ENCODE results near the gene SEC23IP.
"Not testable (repeated sequence)": the region's sequence is repeated elsewhere in the genome, so short reads cannot be mapped to it uniquely, and the experiment has no call there.

SEC23IP gene

DNA sequence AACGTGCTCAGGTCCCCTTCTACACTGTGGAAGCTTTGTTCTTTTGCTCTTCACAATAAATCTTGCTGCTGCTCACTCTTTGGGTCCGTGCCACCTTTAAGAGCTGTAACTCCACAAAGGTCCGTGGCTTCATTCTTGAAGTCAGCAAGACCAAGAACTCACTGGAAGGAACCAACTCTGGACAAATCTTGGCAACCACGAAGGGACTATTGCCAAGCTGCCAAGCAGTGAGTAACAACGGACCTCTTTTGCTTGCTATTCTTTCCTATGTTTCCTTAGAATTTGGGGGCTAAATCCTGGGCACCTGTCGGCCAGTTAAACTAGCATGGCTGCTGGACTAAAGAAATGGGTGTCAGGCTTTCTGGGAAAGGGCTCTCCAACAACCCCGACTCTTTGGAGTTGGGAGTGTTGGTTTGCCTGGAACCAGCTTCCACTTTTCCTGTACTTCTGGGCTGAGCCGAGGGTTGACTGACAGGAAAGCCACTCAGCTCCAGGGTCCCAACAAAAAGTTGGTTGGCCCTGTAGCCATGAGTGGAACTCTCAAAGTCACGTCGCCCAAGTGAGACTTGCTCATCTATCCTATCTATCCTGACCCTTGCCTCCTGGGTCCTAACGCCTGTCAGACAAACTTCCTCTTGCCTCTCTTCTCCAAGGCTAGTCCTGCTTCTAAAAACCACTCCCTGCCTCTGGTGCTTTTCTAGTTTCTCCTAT, 8.5 kb upstream of the SEC23IP start:
- DNase-seq: not testable (repeated sequence)

DNA sequence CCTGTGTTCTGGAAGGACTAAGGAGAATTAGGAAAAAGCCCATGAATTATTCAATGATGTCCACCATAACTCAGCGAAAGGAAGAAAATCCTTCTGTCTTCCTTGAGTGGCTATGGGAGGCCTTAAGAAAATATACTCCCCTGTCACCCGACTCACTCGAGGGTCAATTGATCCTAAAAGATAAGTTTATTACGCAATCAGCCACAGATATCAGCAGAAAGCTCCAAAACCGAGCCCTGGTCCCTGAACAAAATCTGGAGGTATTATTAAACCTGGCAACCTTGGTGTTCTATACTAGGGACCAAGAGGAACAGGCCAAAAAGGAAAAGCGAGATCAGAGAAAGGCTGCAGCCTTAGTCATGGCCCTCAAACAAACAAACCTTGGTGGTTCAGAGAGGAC, 6.5 kb upstream of the SEC23IP start:
- not testable (repeated sequence) for DNase-seq

DNA sequence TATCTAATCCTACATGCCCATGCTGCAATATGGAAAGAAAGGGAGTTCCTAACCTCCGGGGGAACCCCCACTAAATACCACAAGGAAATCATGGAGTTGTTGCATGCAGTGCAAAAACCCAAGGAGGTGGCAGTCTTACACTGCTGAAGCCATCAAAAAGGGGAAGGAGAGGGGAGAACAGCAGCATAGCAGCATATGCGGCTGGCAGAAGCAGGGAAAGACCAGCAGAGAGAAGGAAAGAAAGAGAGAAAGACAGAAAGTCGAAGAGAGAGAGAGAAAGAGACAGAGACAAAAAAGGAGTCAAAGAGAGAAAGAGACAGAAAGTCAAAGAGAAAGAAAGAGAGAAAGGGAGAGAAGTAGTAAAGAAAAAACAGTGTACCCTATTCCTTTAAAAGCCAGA, 3.8 kb upstream of the SEC23IP start:
- not testable (repeated sequence) for DNase-seq

DNA sequence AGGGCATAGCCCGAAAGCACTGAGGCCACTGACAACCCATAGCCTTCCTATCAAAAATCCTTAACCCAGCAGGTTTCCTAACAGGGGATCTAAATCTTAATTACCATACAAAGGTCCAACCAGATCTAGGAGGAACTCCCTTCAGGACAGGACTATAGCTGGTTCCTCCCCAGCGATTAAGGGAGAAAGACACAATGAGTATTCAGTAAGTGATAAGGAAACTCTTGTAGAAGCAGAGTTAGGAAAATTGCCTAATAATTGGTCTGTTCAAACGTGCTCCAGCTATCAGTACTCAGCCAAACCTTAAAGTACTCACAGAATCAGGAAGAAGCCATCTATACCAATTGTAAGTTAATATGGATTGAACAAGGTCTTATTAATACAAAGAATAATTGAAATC, 3.3 kb upstream of the SEC23IP start:
- not testable (repeated sequence) for DNase-seq

DNA sequence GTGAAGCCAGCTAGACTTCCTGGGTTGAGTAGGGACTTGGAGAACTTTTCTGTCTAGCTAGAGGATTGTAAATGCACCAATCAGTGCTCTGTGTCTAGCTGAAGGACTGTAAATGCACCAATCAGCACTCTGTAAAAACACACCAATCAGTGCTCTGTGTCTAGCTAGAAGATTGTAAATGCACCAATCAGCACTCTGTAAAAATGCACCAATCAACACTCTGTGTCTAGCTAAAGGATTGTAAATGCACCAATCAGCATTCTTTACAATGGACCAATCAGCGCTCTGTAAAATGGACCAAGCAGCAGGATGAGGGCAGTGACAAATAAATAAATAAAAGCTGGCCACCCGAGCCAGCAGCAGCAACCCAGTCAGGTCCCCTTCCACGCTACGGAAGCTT, 2.2 kb upstream of the SEC23IP start:
- not testable (repeated sequence) for DNase-seq

DNA sequence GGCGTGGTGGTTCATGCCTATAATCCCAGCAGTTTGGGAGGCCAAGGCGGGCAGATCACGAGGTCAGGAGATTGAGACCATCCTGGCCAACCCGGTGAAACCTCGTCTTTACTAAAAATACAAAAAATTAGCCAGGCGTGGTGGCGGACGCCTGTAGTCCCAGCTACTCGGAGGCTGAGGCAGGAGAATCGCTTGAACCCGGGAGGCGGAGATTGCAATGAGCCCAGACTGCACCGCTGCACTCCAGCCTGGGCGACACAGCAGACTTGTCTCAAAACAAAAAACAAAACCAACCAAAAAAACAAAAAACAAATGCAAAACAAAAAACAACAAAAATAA, 712 bp upstream of the SEC23IP start:
- not testable (repeated sequence) for DNase-seq

DNA sequence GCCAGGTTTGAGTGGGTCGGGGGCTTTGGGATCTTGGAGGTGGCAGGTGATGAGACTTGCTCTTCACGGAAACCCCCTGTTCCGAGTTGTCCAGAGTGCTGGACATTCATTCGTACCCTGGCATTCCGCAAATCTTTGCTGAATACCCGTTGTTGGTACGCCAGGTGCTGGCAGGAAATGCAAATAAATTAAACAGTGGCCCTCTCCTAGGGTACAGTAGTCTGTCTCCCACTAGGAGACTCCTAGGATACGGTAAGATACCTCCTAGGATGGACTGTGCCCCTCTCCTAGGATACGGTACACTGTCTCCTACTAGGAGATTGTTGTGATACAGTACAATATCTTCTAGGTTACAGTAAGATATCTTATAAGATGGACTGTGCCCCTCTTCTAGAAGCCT, 544 bp downstream of the SEC23IP start:
- no peak for DNase-seq

DNA sequence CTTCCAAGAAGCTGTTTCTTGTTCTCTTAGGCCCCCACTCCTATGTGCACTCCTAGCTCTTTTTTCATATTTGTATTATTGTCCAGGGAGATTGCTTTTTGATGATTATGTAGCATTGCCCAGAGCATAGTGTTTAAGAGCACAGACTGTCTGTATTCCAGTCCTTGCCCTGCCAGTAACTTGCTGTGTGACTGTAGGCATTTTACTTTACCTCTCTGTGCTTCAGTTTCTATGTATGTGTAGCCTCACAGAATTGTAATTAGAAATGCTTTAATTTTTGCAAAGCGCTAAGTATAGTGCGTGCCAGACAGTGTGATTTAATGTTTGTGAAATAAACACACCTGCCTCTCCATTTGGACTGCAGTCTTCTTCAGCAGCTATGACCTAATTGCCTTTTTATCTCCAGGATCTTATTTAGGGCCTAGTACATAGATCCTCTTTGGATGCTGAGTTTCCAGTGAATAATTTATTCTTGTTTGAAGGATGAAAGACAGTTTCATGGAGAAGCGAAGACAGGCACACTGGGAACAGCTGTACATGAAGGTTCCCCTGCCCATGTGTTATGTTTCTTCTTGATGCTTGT, 1.4 kb downstream of the SEC23IP start:
- no peak for DNase-seq

DNA sequence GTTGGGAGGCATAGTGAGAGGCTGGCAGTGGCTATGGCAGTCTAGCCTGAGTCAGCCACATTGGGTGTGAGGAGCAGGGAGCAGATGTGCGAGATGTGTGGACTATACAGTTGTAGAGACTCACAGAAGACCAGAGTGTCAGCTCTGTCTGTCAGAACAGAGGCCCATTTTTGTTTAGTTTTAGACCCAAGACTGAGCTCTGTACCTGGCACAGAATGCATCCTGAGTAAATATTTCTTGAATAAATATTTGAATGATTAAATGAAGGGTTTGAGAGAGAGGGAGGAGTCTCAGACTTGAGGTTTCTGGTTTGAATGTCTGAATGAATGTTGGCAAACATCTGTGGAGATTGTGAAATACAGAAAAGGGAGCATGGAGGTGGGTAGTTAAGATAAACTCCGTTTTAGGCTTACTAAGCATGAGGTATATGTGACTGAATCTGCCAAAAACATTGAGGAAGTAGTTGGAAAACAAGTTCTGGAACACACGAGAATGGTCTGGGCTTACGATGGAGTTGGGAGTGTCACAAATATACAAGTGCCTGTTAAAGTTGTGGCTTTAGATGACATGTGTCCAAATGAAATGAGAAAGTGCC, 3.6 kb downstream of the SEC23IP start:
- DNase-seq: no peak

DNA sequence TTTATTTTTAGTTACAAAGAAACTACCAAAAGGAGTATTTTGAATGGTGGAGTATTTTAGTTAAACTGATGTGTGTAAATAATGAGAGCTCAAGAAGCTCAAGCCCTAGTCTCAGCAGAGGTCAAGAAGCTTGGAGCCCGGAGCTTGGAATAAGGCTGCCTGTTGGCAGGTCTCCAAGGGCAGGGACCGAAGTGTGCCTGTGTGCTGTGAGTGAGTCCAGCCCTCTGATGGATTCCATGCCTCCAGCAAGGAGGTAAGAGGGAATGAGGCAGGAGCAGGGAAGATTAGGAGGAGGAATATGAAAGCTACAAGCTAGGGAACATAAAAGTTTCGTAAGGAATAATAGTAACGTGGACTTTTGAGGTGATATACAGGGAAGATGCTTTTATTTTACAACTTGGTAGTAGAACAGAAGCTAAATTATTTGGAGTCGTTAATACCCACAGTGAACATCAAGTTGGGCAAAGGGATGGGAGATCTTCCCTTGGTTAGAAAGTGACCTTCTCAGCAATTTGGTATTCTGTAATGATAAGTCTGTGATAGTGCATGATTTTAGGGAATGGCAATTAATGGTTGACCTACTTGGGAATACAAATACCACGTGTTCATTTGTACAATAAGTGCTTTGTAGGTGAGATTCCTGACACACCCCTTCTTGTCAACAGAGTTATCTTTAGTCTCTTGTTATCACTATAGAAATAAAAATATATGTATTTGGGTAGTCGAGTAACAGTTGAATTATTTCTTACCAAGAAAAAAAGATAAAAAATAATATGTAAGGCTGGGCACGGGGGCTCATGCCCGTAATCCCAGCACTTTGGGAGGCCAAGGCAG, 4.6 kb downstream of the SEC23IP start:
- no peak for DNase-seq

DNA sequence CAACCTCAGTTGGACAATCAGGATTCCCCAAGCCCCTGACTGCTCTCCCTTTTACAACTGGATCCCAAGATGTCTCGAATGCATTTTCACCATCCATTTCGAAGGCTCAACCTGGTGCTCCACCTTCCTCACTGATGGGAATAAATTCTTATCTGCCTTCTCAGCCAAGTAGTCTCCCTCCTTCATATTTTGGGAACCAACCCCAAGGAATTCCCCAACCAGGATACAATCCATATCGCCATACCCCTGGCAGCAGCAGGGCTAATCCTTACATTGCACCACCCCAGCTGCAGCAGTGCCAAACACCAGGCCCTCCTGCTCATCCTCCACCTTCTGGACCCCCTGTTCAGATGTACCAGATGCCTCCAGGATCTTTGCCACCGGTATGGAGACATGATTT, 6.0 kb downstream of the SEC23IP start:
- no peak for DNase-seq

DNA sequence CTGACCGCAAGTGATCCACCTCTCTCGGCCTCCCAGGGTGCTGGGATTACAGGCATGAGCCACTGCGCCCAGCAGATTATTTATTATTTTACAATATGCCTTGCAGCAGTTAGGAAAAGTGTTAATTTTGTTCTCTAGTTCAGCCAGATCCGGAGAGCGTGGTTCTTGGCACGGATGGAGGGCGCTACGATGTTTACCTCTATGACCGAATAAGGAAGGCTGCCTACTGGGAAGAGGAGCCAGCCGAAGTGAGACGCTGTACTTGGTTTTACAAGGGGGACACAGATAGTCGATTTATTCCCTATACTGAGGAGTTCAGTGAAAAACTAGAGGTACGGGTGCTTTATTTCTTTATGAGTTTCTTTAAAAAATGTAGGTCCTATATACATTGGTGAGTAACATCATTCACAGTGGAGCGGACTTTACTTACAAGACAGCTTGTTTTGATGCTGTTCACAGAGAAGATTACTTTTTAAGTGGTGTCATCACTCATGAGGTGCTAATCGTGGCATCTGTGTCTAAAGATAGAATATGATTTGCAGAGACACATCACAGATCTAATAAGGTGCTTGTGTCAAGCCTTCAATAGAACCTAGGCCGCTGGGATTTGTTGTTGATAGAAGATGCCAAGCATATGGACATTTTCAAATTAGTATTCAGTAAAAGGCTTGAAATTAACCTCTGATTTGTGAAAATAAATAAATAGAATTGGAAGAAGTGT, 11.6 kb downstream of the SEC23IP start:
- DNase-seq: no peak

DNA sequence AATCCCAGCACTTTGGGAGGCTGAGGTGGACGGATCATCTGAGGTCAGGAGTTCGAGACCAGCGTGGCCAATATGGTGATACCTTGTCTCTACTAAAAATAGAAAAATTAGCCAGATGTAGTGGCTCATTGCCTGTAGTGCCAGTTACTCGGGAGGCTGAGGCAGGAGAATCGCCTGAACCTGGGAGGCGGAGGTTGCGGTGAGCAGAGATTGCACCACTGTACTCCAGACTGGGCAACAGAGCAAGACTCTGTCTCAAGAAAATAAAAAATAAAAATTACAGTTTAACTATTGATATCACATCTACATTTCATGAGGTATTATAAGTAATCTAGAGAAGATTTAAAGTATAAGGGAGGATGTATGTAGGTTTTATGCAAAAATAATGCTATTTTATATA, 15.2 kb downstream of the SEC23IP start:
- DNase-seq: not testable (repeated sequence)

DNA sequence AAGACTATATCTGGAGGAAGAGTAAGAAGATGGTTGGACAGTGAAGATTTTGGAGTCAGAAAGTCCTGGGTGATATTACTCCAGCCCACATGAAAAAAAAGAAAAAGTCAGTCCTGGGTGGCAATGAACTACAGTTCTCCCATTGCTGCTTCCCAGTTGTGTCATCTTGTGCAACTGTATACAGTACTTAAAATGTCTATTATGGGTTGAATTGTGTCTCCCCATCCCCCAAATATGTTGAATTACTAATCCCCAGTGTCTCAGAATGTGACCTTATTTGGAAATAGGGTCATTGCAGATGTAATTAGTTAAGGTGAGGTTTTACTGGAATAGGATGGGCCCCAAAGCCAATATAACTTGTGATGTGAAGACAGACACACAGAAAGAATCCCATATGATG, 15.6 kb downstream of the SEC23IP start:
- no peak for DNase-seq

DNA sequence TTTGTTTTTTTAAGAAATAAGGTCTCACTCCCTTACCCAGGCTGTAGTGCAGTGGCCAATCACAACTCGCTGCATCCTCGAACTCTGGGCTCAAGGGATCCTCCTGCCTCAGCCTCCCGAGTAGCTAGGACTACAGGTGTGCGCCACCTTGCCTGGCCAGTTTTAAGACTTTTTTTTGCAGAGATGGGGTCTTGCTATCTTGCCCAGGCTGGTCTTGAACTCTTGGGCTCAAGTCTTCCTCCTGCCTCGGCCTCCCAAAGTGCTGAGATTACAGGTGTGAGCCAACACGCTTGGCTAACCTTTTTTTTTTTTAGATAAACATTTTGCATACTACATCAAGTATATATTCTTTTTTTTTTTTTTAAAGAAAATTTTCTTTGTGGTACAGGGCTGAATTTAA, 18.2 kb downstream of the SEC23IP start:
- no peak for DNase-seq

DNA sequence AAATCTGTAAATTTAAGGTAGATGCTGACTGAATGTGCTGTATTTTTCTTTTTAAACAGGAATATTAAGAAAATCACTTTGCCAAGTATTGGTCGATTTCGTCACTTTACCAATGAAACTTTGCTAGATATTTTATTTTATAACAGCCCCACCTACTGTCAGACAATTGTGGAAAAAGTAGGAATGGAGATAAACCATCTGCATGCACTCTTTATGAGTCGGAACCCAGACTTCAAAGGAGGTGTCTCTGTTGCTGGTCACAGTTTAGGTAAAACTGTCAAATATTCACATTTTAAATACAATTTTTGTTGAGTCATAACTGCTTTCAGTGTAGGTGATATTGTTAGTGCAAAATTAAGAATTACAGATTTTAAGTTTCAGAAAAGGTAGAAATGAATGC, 25.2 kb downstream of the SEC23IP start:
- DNase-seq: no peak

DNA sequence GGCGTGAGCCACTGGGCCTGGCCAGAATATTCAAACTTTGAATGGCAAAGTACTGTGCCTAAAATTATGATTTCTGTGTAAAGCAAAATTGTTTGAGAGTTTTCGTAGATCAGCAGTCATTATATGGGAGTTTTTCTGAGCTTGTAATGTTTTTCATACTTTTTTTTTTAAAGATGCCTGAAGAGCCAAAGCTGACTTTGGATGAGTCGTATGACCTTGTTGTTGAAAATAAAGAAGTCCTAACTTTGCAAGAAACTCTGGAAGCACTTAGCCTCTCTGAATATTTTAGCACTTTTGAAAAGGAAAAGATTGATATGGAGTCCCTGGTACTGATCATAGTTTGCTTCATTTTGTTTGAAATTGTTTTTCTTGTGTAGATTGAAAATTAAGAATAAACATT, 26.7 kb downstream of the SEC23IP start:
- DNase-seq: no peak

DNA sequence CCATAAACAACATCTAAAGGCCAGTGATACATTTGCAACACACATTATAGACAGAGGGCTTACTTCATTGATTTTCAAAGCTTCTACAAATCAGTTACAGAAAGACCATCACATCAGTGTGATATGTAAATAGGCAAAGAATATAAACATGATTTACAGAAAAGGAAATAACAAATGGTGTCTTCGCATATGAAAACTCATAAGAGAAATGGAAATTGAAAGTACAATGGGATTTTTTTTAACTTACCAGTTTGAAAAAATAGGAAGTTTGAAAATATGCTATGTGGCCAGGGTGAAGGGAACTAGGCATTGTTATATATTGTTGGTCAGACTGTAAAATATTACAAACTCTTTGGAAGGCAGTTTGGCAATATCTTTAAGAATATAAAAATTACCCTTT, 27.3 kb downstream of the SEC23IP start:
- DNase-seq: no peak

DNA sequence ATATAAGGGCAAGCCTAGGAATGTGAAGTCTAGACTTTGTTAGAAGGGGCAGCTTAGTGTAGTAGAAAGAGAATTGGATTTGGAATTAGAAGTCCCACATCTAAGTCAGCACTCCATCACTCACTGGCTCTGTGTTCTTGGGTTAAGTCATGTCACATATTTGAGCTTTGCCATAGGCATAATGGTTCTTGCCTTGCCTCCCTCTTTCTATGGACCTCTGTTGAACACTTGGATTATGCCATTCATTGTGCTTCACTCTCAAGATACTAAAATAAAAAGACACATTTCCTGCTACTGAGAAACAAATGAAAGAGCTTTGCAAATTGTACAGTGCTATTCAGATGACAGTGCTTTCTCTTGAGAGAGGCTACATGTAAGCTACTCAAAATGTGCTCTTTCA, 35.9 kb downstream of the SEC23IP start:
- no peak for DNase-seq

DNA sequence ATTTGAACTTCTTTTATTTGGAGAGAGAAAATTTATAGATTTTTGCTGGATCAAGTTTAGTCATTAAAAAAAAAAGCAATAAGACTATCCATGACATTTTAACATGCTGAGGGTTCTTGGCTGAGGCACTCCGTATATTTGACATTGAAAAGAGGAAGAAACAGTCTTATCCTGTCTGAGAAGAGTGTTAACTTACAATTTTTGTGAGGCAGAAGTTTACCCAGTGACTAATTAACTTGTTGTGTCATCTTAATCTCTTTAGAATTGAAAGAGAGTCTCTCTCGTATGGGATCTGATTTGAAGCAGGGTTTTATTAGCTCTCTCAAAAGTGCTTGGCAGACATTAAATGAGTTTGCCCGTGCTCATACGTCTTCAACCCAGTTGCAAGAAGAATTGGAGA, 39.3 kb downstream of the SEC23IP start:
- DNase-seq: no peak

DNA sequence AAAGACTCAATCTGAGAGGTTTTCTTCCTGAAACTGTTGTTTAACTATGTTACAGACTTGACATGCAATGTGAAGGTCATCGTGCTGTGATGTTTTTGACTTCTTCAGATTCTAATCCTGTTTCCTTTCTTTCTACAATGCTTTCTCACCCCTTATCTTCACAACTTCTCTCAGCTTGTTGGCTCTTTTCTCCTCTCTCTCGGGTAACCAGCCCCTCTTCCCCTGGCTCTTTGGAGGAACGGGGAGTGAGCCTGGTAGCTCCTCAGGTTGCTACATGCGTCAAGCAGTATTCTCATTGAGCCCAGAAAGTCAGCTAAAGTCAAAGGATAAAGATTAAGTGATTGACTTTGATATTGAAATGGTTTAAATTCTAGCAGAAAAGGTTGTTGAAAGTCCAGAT, 40.1 kb downstream of the SEC23IP start:
- no peak for DNase-seq

DNA sequence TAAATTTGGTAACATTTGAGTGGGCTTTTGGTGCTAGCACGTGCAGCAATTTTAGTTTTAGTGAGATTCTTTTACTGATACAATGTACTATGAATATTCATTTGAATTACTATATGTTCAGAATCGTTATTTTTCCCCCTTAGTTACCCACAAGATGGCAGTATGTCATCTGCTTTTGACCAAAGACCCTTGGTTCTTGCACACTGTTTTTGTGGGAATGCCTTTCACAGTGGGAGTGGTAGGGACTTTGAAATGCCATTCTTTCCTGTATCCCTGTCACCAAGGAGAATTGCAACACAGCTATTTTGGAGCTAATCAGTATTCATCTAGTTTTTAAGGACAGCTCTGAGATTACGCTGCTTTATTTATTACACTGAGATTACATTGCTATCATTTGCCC, 40.6 kb downstream of the SEC23IP start:
- no peak for DNase-seq

DNA sequence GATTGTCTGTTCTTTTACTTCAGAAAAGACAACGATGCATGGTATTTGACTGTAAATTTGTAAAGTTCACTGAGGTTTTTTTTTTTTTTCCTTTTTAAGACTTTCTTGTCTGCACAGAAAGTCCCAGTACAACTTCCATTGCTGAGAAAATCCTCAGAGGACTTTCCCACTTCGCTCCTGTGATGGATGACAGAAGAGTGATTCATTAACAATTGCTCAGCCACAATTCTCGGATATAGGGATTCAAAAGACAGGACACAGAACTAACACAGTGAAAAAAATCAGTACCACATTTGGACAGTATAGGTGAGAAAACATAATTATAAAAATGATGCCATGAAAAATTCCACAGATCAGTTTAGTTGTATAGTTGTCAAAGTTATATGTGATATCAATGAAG, 48.0 kb downstream of the SEC23IP start:
- no peak for DNase-seq
